Measurements from ENCODE around the gene PDE9A.
A peak's percentile ranks its signal among the peaks of the same experiment; 100 is the strongest.
"Not testable (repeated sequence)": the region's sequence is repeated elsewhere in the genome, so short reads cannot be mapped to it uniquely, and the experiment has no call there.

The PDE9A gene

GRCh38 chr21:42809171-42809570 lies 155.8 kb downstream of the PDE9A start:
- no peak for DNase-seq

GRCh38 chr21:42809577-42810475 lies 156.4 kb downstream of the PDE9A start:
- no peak for DNase-seq

- no peak for DNase-seq
Observed at GRCh38 chr21:42811960-42812359, 158.5 kb downstream of the PDE9A start.

- not testable (repeated sequence) for DNase-seq
Observed at GRCh38 chr21:42812528-42813241, 159.3 kb downstream of the PDE9A start.

GRCh38 chr21:42815217-42815616 lies 161.8 kb downstream of the PDE9A start:
- DNase-seq, result no peak

GRCh38 chr21:42818328-42818749 lies 164.9 kb downstream of the PDE9A start:
- peak; percentile 58 for DNase-seq

GRCh38 chr21:42819861-42820615 lies 166.6 kb downstream of the PDE9A start:
- DNase-seq, result no peak

GRCh38 chr21:42820616-42821465 lies 167.4 kb downstream of the PDE9A start:
- DNase-seq, result no peak

All from activated CD4-positive, alpha-beta T cell treated with anti-CD3 and anti-CD28 coated beads, Interleukin-2, Interleukin-6, amounts not matched to agents 100 ng/mL and 50 ng/mL, durations not matched to agents 16 hours and 8 hours (primary cell).